Stimulated activated CD4-positive, alpha-beta T cell treated with anti-CD3 and anti-CD28 coated beads, Interleukin-2, amount 100 ng/mL, for 48 hours (primary cell): ENCODE results near the gene GCNT3.

ENCODE experiments used
- DNase-seq, 2 donors: peaks; one replicate each; pipeline ENCODE4 v3.0.0-alpha.2; 2020

The GCNT3 gene

GRCh38 chr15:59611276-59612260 is at the start of gene GCNT3:
GCNT3 (plus strand) TSS chr15:59611783; CDS start chr15:59618239, 6,456 bp downstream.
- no peak for DNase-seq

GRCh38 chr15:59562448-59563186 is 49.0 kb upstream of the GCNT3 start:
- no peak for DNase-seq

GRCh38 chr15:59565299-59565698 is 46.3 kb upstream of the GCNT3 start:
- DNase-seq = no peak

- DNase-seq = no peak
Measured at GRCh38 chr15:59567324-59567723, 44.3 kb upstream of the GCNT3 start.

- DNase-seq = no peak
Measured at GRCh38 chr15:59569477-59569876, 42.1 kb upstream of the GCNT3 start.

- DNase-seq = no peak
Measured at GRCh38 chr15:59570315-59570714, 41.3 kb upstream of the GCNT3 start.

- DNase-seq = no peak
Measured at GRCh38 chr15:59571606-59572005, 40.0 kb upstream of the GCNT3 start.

GRCh38 chr15:59583088-59583487 is 28.5 kb upstream of the GCNT3 start:
- DNase-seq = no peak

GRCh38 chr15:59587085-59587826 is 24.3 kb upstream of the GCNT3 start:
- DNase-seq = no peak

- DNase-seq = peak; percentile 1 to 4
Measured at GRCh38 chr15:59590027-59590426, 21.6 kb upstream of the GCNT3 start.

GRCh38 chr15:59591356-59591755 is 20.2 kb upstream of the GCNT3 start:
- DNase-seq = no peak

- DNase-seq = no peak
Measured at GRCh38 chr15:59594493-59594942, 17.1 kb upstream of the GCNT3 start.

GRCh38 chr15:59594991-59595390 is 16.6 kb upstream of the GCNT3 start:
- DNase-seq = no peak

- no peak for DNase-seq
Measured at GRCh38 chr15:59595434-59595915, 16.1 kb upstream of the GCNT3 start.

GRCh38 chr15:59596640-59597039 is 14.9 kb upstream of the GCNT3 start:
- no peak for DNase-seq

GRCh38 chr15:59598461-59598860 is 13.1 kb upstream of the GCNT3 start:
- DNase-seq = no peak

GRCh38 chr15:59605994-59606393 is 5.6 kb upstream of the GCNT3 start:
- no peak for DNase-seq

GRCh38 chr15:59609730-59610712 is 1.6 kb upstream of the GCNT3 start:
- no peak for DNase-seq

GRCh38 chr15:59614153-59614552 is 2.6 kb downstream of the GCNT3 start:
- no peak for DNase-seq

GRCh38 chr15:59615661-59616060 is 4.1 kb downstream of the GCNT3 start:
- no peak for DNase-seq

GRCh38 chr15:59616379-59616778 is 4.8 kb downstream of the GCNT3 start:
- DNase-seq = no peak

- no peak for DNase-seq
Measured at GRCh38 chr15:59618406-59618805, 6.8 kb downstream of the GCNT3 start.
